Epithelial cell of esophagus (primary cell): ENCODE data around the gene KRTAP5-3.

ENCODE experiments used
- DNase-seq: peaks from one replicate; pipeline ENCODE4 v3.0.0; 2010; ENCODE audit warnings: low read depth
- H3K4me3 ChIP-seq: 2 replicates; pipeline ENCODE4 v1.5.1; 2011; ENCODE audit warnings: mild to moderate bottlenecking, low read length, control low read depth
- CTCF ChIP-seq: IDR thresholded peaks from 2 replicates; pipeline ENCODE4 v1.5.1; 2011; ENCODE audit warnings: low read depth, mild to moderate bottlenecking, low read length, control low read depth, inconsistent platforms; ENCODE audit not compliant: insufficient read depth; ENCODE audit errors: missing control alignments

KRTAP5-3 gene

GRCh38 chr11:1608363-1608762, at the start of gene KRTAP5-3:
KRTAP5-3 (minus strand) TSS chr11:1608463; CDS start chr11:1608385, 78 bp downstream.
- TF ChIP-seq CTCF: no peak
- no peak within 1 kb of the TSS for H3K4me3 ChIP-seq
- DNase-seq: no peak

- TF ChIP-seq CTCF: no peak
- no peak for DNase-seq
- H3K4me3 ChIP-seq: no peak overlapping the region
Measured at GRCh38 chr11:1656670-1657069, 48.4 kb upstream of the KRTAP5-3 start.

GRCh38 chr11:1656061-1656441, 47.8 kb upstream of the KRTAP5-3 start:
- no peak for DNase-seq
- no peak overlapping the region for H3K4me3 ChIP-seq
- no peak for TF ChIP-seq CTCF

GRCh38 chr11:1655168-1656060, 47.2 kb upstream of the KRTAP5-3 start:
- peak; percentile 34 for DNase-seq
- H3K4me3 ChIP-seq: no peak overlapping the region
- peak; percentile 14 for TF ChIP-seq CTCF

- no peak overlapping the region for H3K4me3 ChIP-seq
- TF ChIP-seq CTCF: no peak
- no peak for DNase-seq
Measured at GRCh38 chr11:1654388-1655167, 46.3 kb upstream of the KRTAP5-3 start.

GRCh38 chr11:1653541-1654387, 45.5 kb upstream of the KRTAP5-3 start:
- H3K4me3 ChIP-seq: no peak overlapping the region
- no peak for DNase-seq
- TF ChIP-seq CTCF: no peak
